Activated naive CD4-positive, alpha-beta T cell treated with Interleukin-2 at 50 U/mL for 16 hours (primary cell): ENCODE results near the gene KHDC1L.
"Not testable (repeated sequence)": the region's sequence is repeated elsewhere in the genome, so short reads cannot be mapped to it uniquely, and the experiment has no call there.

Source experiments
- DNase-seq: peaks from one replicate; pipeline ENCODE4 v3.0.0-alpha.2; 2020

Gene KHDC1L, protein sequence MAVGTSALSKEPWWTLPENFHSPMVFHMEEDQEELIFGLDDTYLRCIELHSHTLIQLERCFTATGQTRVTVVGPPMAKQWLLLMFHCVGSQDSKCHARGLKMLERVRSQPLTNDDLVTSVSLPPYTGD

DNA sequence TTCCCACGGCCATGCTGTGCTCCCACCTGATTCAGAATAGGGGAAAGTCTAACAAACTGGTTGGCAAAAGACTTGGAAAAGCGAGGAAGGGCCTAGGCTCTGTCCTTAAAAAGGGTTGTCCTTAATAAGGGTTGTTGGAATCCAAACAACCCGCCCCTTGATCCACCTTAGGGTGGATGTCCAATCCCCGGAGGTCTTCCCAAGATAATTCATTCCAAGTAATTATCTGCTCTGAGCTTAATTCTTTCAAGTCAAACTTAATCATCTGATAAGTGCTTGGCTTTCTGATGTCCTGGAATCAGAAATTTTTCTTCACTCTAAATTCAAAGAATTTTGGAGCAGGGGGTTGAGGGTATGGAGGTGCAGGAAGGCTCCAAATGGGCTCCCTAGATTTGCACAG is at the start of gene KHDC1L:
Gene KHDC1L, minus strand, starts transcription at position 101 of the 400 bp plus-strand sequence. Its CDS starts 88 bp downstream, at position 13.
- DNase-seq = no peak

DNA sequence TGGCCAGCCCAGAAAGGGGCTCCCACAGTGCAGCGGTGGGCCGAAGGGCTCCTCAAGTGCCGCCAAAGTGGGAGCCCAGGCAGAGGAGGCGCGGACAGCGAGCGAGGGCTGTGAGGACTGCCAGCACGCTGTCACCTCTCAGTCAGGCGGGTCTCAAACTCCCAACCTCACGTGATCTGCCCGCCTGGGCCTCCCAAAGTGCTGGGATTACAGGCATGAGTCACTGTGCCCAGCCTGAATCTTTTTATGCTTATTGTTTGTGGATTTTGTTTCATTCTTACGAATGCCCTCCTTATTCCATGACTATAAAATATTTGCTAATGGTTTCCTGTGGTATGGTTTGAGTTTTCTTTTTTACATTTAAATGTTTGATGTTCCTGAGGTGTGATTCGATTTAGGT is 44.0 kb upstream of the KHDC1L start:
- not testable (repeated sequence) for DNase-seq

DNA sequence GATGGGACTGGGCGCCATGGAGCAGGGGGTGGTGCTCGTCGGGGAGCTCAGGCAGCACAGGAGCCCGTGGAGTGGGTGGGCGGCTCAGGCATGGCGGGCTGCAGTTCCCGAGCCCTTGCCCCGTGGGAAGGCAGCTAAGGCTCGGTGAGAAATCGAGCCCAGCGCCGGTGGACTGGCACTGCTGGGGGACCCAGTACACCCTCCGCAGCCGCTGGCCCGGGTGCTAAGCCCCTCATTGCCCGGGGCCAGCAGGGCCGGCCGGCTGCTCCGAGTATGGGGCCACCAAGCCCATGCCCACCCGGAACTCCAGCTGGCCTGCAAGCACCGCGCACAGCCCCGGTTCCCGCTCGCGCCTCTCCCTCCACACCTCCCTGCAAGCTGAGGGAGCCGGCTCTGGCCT is 43.6 kb upstream of the KHDC1L start:
- not testable (repeated sequence) for DNase-seq

DNA sequence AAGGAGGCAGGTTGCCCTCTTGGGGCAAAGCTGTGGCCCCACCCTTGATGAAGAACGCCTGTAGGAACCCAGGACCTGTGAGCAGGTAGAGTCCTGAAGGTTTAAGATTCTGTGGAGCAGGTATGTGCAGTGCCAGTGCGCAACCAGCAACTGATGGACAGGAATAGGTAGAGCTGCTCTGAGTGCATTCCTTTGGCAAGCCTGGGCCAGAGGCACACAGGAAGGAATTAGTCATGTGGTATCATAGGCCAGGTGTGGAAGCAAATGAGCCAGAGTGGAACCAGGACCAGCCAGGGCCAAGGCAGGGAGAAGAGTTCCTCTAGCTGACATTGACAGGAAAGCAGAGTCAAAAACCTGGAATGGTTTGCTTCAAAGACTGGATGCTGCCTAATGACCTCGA is 39.1 kb upstream of the KHDC1L start:
- DNase-seq = no peak

DNA sequence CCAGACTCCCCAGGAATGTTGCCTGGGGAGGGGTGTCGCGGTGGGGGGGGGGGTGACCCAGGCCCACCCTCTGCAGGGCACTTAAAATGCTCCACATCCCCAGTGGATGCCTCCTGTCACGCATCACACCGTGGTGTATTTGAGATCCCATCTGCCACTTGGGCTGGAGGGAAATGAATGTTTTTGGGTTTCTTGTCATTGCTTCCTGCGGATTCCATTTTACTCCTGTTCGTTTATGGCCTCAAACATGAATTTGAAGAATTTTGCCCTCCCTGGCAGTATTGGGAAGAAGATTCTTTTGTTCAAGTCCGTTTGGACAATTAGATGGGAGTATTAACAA is 38.2 kb upstream of the KHDC1L start:
- DNase-seq = no peak

DNA sequence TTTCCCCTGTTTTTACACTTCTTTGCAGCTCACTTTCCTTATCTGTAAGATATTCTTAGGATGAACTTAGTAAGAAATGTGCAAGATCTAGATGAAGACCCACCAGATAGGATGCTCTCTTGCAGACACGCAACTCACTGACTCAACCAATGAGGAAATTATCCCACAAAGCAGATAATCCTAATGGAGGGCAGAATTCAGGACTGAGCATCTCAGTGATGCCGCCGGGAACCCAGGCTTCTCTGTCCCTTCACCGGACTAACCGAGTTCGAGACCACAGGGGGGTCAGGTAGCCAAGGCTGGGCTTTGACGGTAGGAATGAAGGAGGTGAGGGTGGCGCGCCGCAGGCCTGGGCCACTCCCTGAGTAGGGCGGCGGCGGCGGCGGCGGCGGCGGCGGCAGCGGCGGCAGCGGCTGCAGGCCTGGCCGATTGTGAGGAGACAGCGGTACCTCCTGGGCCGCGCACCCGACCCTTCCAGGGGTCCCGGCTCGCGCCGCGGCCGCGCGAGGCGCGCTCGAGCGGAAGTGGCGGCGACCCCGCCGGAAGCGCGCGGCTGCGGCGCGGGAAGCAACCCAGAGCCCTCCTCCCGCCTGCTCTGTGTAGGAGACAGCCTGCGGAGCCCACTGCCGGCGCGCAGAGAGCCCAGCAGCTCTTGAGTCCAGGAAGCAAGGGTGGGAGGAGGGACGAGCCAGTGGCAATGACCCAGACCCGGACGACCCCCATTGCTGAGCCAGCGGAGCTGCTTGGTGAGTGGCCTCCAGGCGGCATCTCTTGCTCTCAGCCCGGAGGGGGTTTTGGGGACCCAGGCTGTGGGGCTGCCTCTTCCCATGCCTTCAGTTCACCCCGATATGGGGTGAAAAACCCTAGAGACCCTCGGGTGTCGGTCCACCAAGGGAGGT is 37.6 kb upstream of the KHDC1L start, which contains the start of gene KHDC1:
Gene KHDC1, minus strand, starts transcription at position 526 of the 899 bp plus-strand sequence. CDS start 20,679 bp downstream, outside the sequence.
- DNase-seq = peak; percentile 58

DNA sequence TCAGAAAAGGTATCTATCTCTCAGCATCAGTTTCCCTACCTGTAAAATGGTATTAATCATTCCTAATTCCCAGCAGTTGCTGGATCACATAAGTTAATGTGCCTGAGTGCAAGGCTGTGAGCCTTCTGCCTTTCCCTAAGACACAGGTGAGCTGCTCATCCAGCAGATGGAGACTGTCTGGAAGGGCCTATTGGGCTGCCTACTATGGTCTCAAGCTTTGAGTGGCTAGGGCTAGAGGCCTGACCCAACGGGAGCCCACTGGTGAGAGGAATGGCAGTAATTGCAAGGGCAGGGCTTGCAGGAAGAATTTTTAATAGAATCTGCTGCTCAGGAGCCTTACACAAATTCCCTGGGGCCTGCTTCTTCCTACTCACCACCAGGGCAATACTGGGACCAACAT is 33.4 kb upstream of the KHDC1L start:
- DNase-seq = no peak

DNA sequence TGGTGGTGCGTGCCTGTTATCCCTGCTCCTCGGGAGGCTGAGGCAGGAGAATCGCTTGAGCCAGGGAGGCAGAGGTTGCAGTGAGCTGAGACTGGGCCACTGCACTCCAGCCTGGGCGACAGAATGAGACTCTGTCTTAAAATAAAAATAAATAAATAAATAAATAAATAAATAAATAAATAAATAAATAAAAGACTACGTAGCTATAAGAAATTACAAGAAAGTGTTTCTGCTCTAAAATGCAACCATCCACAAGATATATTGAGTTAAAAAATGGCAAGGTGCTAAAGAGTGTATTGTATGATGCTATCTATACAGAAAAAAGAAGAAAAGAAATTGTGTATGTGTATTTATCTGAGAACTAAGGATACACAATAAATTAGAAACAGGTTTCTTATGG is 29.0 kb upstream of the KHDC1L start:
- not testable (repeated sequence) for DNase-seq

DNA sequence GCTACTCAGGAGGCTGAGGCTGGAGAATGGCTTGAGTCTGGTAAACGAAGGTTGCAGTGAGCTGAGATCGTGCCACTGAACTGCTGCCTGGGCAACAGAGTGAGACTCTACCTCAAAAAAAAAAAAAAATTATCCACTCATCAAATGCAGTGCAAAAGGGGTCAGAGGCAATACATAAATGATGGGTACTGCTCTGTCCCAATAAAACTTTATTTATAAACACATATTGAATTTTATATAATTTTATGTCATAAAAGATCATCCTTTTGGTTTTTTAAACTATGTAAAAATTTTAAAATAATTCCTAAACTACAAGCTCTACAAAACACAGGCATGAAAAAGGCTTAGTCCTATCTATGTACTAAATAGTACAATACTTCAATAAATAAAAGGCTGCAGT is 27.4 kb upstream of the KHDC1L start:
- no peak for DNase-seq

DNA sequence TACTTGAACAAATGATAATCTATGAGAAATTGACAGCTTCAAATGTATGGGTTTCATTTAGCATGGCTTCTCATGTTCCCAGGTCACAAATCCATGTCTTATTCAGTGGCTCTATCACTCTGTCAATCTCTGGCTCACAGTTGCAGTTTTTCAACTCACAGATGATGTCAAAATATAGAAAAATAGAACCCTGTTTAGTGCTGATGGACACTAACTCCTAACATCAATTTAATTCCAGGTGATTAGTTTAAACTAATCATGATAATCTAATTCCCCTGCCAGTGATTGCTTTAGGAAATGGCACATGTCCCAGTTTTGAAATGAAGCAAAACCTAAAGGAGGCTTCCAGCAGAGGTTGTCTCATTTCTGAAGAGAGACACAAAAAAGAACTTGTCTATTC is 24.7 kb upstream of the KHDC1L start:
- DNase-seq = no peak

DNA sequence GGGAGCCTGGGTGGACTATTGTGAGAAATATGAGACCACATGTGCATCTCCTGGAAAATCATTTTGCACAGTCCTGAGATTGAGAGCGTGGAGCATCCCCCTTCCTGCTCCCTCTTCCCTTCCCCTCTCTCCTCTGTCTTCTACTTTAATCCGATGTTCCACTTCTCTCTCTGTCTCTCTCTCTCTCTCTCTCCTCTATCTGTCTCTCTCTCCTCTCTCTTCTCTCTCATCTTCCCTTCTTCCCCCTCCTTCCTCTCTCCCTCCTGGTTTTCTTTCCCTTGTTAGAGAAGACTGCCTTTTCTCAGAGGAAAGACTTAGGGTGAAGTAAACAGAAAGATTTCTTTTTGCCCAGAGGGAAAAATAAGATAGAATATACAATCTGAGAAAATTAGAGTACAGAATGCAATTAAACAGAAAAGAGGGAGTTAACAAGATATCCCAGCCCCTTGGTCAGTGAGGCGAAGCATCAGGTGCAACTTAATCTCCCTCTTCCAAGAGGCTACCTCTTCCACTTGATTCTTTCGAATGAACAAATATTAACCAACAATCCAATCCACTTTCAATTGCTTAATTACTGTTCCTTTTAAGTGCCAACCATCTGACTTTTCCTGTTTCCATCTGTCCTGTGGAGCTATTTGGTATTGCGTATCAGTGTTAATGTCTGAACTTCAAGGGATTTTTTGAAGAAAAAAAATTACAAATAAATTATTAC is 23.1 kb upstream of the KHDC1L start:
- no peak for DNase-seq

DNA sequence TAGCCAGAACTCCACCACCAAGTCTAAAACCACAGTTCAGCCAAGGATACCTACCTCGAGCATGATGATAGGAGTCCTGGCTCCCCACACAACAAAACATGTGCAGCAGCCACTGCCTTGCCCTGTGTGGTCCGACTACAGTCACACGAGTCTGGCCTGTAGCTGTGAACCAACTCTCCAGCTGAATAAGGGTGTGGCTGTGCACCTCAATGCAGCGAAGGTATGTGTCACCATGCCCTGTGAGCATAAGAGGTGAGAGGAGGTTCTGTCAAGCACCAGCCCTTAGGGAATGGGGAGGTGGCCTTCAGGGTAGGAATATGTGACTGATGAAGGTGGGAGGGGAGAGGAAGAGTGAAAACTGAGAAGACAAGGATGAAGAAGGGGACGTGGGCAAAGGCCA is 16.7 kb upstream of the KHDC1L start:
- DNase-seq = no peak

DNA sequence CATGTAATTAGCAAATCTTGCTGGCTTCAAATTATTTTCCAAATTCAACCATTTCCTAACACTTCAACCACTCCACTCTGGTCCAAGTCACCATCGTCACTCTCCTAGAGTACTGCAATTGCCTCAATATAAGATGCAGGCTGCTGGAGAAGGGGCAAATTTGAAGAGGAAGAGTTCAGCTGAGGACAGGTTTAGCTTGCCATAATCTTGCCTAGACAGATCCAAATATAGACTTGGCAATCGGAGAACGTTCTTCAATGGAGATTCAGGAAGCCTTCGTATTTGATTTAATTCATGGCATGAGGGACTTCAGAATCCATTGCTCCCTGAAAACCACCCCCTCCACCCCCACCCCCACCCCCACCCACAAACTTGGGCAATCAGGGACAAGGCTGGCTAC is 15.4 kb upstream of the KHDC1L start:
- DNase-seq = no peak

DNA sequence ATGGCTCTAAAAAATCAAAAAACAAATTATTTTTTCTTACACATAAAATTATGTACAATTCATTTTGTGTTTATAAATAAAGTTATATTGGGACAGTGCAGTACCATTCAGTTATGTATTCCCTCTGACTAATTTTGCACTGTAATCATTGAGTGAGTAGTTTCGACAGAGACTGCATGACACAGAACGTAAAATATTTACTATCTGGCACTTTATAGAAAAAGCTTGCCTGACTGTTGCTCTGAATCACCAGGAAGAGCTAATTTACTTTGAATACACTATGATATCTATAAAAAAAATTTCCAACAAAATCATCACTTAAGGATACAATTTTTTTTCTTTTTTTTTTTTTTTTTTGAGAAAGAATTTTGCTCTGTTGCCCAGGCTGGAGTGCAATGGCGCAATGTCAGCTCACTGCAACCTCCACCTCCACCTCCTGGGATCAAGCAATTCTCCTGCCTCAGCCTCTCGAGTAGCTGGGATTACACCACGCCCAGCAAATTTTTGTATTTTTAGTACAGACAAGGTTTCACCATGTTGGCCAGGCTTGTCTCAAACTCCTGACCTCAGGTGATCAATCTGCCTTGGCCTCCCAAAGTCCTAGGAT is 11.0 kb upstream of the KHDC1L start:
- no peak for DNase-seq

DNA sequence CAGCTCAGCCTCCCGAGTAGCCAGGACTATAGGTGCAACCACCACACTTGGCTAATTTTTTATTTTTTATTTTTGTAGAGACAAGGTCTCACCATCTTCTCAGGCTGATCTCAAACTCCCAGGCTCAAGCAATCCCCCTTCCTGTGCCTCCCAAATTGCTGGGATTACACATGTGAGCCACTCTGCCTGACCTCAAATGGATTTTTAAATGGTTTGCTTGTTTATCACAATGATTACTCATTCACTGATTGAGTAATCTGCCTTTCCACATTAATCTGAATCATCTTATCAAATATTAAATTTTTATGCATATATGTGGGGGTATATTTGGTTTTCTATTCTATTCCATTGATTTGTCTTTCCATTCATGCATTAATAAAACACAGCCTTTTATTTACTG is 9.4 kb upstream of the KHDC1L start:
- DNase-seq = no peak

DNA sequence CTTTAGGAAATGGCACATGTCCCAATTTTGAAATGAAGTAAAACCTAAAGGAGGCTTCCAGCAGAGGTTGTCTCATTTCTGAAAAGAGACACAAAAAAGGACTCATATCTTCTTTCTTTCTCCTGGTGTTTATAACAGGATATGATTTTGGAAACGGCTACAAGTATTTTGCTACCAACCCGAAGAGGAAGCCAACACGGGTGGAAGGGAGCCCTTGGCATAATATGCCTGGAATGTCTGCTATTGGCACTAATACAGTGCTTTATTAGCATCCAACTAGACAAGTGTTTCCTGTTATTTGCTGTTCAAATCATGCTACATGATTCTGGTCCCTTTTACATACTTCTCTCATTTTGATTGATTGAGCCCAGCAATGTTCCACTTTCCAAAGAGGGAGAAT is 8.7 kb upstream of the KHDC1L start:
- not testable (repeated sequence) for DNase-seq

DNA sequence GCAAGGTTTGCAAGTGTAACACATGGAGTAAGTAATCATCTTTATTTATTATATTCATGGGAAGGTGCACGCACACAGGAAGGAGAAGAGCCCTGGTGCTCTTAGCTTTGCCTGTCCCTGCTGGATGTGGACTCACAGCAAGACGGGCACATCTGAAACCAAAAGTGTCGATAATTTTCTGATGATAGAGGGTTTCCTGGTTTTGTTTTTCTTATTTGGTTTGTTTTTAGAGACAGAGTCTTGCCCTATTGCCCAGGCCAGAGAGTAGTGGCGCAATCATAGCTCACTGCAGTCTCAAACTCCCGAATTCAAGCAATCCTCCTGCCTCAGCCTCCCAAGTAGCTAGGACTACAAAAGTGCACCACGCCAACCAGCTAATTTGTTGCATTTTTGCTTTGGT is 7.8 kb upstream of the KHDC1L start:
- no peak for DNase-seq

DNA sequence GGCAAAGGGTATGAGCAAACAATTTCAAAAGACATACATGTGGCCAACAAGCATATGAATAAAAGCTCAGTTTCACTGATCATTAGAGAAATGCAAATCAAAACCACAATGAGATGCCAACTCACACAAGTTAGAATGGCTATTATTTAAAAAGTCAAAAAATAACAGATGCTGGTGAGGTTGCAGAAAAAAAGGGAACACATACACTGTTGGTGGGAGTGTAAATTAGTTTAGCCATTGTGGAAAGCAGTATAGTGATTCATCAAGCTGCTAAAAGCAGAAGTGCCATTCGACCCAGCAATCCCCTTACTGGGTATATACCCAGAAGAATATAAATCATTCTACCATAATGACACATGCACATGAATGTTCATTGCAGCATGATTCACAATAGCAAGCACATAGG is 6.7 kb upstream of the KHDC1L start:
- DNase-seq = no peak

DNA sequence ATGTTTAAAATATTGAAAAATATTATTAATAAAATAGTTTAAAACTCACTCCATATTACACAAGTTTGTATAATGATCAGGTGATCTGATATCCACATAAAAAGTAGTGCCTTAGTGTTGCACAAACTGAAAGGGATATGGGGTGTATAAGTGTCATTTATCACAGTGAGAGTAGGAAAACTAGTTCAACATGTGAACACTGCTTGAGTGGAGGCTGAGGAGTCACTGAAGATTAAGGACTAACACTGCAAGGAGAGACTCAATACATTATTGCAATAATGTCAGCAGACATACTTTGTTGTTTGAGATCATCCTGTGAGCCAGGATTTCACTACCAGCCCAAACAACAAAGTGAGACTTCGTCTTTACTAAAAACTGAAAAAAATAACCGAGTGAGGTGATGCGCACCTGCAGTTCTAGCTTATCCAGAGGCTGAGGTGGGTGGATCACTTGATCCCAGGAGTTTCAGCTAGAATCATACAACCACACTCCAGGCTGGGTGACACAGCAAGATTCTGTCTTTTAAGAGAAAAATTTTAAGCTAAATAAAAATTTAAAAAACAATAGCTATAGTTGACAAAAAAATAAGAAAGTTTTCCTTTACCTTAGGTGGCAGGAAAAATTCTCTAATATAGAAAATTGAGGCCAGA is 2.4 kb upstream of the KHDC1L start:
- DNase-seq = no peak

DNA sequence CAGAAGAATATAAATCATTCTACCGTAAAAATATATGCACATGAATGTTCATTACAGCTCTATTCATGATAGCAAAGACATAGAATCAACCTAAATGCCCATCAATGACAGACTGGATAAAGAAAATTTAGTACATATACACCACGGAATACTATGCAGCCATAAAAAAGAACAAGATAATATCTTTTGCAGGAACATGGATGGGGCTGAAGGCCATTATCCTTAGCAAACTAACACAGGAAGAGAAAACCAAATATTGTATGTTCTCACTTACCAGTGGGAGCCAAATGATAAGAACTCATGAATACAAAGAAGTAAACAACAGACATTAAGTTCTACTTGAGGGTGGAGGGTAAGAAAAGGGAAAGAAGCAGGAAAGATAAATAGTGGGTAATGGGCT is 8.4 kb downstream of the KHDC1L start:
- DNase-seq = no peak

DNA sequence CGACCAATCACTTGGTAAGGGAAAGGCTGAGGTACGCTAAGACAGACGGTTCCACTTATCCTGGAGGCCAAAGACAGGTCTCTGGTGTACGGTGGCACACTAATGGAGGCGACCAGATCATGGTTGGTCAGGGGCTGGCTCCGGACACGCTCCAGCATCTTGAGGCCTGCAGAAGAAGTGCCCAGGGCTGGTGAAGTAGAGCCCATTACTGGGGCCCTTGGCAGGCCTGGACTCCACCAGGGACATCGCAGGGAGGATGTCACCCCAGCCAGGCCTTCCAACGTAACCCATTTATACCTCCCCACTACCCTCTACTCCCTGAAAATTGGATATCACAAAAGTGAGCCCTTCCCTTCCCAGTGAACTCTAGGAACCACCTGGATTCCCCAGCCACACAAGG is 16.2 kb downstream of the KHDC1L start:
- no peak for DNase-seq

DNA sequence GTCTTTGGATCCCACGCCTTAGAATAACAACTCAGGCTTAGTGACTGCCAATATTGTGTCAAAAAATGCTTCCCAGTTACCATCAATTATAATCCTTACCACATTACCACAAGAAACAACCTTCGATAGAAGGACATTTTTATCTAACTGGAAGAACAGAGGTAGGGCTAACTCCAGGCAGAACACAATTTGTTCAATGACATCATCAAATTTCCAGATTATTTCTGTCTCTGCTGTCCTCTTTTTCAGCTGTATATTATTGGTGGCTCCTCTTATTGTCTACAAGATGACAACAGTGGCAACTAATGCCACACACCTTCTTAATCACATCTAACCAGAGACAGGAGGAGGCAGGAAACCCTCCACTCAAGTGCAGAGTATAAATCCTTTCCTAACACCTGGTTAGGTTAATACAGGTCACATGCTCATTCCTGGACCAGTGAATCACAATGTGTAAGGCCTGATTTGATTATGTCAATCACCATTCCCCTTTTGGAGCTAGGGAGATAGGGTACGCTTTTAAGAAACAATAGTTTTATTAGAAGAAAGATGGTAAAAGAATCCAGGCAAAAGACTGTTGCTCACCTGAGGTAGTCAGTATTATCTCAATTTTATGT is 18.0 kb downstream of the KHDC1L start:
- no peak for DNase-seq

DNA sequence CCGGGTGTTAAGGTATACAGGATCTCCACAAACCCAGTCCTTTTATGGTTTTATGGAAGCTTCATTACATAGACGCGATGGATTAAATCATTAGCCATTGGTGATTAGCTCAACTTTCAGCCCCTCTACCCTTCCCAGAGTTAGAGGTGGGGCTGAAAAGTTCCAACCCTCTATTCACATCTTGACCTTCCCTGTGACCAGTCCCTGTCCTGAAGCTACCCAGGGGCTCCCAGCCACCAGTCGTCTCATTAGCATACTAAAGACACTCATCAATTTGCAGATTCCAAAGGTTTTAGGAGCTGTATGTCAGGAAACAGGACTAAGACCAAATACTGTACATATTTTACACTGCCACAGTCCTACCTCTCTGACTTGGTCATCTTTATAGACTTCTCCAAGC is 21.0 kb downstream of the KHDC1L start:
- DNase-seq = no peak
